GM19452 (cell line): ENCODE data around the gene SLC16A4.
"Not testable (repeated sequence)": the region's sequence is repeated elsewhere in the genome, so short reads cannot be mapped to it uniquely, and the experiment has no call there.

Experiments used
- ATAC-seq: cut with Tn5 transposase; IDR thresholded peaks from one replicate; pipeline ENCODE4 v1.9.1; 2021; ENCODE audit not compliant: unreplicated experiment

The SLC16A4 gene

DNA sequence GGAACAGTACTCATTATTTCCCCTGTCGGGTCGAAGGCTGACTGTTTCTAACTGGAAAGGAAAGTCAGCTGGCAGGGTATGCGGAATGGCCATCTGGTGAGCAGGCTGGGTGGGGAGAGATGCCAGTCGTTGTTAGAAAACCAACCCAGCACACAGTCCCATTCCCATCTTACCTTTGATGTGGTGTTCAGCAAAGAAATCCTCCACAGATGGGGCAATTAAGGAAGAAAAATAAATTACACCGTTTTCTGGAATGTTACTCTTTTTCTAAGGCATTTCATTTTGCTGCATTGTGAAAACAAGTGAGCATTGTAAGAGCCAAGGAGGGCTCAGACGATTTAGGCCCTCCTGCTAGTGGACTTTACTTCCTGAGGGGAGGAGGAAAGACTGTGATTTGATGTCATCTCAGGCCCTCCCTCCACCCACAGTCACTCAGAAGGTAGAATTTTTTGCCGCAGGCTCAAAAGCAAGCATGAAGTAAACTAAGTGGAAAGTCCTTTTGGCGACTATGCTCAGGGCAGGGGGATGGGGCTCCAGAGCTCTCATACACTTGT, at the start of gene SLC16A4:
Gene SLC16A4, minus strand, starts transcription at position 335 of the 554 bp plus-strand sequence. CDS start 1,703 bp downstream, outside the sequence.
- no peak for ATAC-seq

DNA sequence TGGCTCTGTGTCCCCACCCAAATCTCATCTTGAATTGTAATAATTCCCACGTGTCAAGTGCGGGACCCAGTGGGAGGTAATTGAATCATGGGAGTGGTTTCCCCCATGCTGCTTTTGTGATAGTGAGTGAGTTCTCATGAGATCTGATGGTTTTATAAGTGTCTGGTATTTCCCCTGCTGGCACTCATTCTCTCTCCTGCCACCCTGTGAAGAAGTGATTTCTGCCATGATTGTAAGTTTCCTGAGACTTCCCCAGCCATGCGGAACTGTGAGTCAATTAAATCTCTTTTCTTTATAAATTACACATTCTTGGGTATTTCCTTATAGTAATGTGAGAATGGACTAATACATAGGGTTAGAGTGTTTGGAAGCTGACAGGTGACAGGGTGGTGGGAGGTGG, 49.0 kb upstream of the SLC16A4 start:
- not testable (repeated sequence) for ATAC-seq

DNA sequence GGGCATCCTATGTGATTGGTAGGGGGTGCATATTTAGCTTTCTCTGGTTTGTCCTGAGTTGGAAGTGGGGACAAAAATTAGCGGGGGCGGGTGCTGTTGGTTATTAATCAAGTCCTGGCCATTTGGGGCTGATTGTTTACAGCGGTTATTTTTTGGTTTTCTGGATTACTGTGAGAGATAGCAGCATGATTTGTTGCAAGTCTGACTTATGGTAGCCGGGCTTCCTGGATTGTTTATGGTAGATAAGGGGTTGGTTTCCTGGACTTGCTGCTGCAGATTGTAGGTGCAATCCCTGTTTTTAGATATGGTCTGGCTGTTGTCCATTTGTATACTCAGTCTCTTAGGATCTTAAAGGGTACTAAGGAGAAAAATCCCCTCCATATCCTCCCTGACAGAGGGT, 48.1 kb upstream of the SLC16A4 start:
- no peak for ATAC-seq

DNA sequence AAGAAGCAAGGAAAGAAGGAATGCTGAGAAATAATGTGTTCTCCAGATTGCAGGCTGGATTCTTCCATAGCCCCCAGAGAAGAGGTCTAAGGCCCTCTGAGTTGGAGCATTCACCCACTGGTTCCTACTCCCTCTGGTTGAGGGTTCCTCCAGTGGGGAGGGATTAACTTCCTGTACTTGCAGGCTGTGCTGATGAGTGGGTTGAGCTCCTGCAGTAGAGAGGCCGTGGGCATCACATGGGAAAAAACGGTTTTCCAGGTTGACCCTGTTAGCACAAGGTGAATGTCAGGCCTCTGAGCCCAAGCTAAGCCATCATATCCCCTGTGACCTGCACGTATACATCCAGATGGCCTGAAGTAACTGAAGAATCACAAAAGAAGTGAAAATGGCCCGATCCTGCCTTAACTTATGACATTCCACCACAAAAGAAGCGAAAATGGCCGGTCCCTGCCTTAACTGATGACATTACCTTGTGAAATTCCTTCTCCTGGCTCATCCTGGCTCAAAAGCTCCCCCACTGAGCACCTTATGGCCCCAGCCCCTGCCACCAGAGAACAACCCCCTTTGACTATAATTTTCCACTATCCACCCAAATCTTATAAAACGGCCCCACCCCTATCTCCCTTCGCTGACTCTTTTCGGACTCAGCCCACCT, 46.9 kb upstream of the SLC16A4 start:
- not testable (repeated sequence) for ATAC-seq

DNA sequence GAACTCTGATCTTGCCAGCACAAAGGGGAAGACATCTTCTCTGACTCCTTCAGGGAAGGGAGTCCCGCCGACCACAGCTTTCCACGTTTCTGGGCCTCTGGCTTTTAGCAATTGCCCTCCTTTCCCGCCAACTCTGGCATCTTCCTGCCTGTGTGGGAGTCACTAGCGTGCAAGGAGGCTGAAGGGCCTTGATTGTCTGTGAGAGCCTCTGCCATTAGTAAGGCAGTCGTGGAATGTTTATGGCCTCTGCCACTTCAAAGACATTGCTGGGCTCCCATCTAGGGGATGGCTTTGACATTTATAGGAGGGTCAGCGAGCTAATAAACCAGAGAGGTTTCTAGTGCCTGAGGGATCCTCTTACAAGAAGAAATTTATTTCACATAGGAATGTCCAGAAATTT, 45.8 kb upstream of the SLC16A4 start:
- no peak for ATAC-seq

DNA sequence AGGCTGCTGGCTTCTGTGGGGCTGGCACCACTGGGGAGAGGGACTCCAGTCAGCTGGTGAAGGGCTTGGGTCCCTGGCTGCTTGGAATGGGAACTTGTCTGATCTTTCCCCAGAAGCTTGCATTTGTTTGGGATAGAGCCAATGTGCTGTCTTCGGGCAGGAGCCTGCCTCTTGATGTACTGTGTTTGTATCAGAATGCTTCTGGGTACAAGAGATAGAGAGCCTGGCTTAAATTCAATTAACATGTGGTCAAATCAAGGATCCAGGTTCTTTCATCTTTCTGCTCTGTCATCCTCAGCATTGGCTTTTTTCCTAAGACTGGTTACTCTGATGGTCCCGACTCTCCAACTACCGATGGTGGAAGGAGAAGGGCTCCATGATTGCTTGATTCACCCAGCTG, 44.1 kb upstream of the SLC16A4 start:
- ATAC-seq = no peak

DNA sequence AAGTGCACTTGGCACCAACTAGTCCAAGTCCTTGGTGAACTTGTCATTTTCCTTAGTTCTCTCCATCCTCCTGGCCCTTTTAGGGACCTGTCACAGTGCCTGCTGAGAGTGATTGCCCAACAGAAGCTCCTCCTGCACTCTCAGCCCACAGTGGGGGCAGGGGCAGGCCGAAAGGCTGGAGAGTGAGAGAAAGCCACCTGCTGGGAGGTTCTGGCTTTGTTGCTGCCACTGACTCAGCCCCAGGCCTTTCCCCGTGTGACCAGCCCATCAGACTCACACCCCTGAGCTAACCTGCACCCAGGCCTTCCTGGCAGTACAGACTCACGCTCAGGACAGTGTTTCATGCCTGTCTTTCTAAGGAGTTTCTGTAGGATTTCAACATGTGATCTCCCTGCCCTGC, 43.0 kb upstream of the SLC16A4 start:
- no peak for ATAC-seq

DNA sequence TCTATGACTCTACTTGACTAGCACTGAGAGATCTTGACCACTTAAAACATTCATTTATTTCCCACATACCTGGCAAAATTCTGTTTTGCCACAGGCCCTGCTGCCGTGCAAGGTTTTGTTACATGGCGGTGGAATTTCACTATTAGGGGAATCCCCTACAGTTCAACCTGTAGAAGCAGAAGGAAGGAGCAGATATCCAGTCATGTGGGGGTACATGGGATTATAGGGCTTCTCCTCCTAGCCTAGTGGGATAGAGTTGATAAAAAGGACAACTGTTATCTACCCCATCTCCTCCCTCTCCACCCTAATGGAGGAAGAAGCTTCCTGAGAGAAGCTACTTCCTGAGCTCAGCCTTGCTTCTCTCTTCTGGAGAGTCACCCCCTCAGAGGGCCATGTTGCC, 42.4 kb upstream of the SLC16A4 start:
- ATAC-seq = no peak

DNA sequence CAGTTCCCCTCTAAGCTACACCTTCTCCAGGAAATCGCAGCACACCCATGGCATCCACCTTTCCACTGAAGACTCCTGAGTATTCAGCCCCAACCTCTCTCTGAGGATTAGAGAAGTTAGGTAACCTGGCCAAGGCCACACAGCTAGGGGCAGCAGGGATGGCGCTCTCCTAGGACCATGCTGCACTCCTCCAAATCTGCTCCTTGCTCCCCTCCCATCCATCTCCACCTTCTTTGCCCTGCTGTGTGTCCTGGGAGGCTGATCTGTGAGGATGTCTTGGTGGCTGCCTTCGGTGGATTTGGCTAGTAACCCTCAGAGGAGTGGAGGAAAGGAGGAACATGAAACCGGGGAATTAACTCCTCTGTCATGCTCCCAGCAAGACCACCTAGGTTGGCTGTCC, 40.1 kb upstream of the SLC16A4 start:
- no peak for ATAC-seq

DNA sequence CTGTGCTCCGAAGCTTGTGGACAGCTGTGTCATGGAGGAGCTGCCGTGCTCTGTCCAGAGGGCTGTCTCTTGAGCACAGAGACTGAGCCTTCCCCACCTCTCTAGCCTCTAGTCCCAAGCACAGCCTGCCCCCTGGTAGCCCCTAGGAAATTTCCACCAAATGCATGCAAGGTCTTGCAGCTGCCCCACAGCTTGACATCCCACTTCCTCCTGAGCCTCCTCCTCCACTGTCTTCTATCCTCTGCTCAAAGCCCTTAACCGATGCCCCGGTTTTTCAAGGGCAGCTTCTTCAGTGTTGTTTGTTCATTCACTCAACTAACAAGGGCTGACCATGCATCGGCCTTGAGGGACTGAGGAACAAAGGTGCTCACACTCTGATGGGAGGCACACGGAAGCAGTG, 39.5 kb upstream of the SLC16A4 start:
- ATAC-seq = no peak

DNA sequence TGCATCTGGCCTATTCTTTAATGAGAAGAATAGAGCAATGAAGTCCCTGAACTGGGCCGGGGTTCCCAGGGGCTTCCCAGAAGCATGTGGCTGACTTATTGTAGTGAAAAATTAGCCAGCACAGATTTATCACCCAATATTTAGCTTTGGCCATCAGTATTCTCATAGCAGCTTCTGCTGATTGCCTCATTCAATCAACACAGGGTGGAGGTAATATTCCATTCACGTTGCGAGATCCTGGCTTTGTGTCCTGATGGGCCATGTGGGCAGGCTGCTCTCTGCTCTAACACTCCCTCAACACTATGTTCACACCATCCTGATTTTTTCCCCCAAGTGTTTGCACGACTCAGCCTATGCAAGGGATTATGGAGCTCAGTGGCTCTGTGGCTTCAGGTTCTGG, 38.1 kb upstream of the SLC16A4 start:
- no peak for ATAC-seq

DNA sequence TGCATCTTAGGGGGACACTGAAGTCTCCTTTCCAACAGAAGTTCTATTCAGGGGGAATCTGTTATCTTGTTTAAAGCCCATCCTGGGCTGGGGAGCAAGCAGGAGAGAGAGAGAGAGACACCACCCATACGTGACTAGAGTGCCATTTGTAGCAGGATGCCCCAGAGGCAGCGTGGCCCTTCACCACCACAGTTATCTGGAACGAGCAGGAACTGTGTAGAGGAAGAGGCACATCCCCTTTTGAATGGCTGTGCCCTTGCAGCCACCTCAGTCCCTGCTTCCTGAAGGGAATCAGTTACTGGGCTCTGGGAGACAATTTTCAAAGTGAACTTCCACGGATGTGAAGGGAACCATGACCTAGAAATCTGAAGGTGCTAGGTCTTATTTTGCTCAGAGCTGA, 36.0 kb upstream of the SLC16A4 start:
- no peak for ATAC-seq

DNA sequence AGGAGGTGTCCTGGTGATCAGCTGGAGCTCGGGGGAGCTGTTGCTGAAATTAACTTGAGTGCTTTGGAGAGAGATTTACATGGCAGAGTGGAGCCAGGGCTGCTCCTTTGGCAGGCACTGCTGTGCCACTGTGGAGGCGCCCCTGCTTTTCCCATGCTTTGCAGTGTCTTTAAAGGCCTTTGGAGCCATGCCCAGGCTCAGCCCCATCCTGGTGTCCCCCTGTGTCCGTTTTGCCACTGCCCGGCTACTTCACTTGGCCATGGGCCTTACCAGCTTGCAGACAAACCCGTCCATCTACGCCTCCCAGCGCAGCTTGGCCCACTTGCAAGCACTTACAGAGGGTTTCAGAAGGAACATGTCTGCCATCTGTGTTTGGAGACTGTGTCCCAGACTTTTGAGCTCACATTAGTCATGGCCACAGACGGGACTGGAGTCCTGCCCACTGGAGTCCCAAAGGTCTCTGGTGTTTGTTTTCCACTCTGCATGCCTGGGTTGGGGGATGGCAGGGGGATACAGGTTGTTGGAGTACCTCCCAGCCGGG, 34.9 kb upstream of the SLC16A4 start:
- no peak for ATAC-seq

DNA sequence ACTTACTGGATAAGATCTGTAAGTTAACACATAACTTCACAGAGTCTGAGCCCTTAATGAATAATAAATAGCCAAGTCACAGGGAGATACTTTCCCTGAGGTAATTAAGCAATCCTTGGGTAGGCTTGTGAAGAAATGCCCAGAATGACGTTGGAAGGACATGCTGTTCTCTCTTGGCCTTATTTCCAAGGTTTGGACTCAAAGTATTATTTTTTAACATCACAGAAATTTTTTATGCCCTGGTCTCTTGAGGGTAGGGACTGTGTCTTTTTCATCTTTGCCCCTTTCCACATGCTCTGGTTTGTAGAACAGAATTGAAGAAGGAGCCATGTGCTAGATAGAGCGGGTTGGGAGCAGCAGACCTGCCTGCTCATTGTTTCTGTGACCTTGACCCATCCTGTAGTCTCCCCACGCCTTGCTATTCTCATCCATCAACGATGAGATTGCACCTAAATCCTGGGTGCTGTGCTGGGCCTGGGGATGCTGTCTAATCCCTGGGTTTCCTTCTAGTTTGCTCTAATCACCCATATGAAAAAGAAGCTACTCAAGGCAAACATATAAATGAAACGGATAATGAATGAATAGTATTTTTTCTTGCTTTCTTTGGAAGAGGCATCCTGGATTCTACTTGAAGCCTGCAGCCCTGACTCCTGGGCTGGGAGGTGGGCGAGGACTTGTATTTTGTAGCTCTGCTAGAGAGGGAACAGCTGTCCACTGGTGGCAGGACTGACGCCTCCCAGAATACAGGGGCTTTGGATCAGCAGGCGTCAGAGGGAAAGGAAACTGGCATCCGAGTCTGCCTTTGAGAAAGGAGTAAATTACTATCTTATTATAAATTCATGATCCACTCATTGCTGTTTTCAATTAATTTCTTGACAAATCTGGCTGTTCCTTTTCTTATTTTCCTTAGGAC, 34.1 kb upstream of the SLC16A4 start:
- ATAC-seq = no peak

DNA sequence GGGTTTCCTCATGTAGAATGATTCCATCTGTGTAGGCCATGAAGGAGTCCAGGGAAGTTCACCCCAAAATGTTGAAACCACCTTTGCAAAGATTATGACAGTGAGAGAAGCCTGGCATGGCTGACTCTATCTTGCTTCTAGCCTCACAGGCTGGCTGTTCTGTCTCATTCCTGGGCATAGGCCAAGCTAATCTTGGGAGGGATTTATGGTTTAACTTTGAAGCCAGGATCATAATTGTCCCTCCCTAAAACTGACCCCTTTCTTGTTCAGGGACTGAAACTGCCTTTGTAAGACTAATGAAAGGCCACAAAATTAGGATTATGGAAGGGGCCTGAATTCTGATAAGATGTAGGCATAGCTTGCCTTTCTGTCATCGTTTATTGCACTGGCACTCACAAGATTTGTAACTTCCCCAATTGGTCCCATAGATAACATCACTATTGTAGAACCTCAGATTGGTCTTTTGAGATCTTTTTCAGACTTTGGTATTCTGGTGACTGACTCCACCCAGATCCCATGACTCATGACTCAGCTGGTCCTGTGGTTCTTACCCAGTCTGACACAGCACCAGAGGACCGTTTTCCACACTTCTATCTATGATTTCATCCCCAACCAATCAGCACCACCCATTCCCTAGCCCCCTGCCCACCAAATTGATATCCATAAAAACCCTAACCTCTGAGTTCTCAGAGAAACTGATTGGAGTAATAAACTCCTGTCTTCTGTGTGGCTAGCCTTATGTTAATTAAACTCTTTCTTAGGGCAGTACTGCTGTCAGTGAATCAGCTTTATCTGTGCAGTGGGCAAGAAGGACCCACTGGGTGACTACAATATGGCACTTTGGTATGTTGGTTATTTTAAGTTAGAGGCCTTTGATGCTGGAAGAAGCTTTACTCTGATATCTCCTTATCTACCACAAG, 30.3 kb upstream of the SLC16A4 start:
- no peak for ATAC-seq

DNA sequence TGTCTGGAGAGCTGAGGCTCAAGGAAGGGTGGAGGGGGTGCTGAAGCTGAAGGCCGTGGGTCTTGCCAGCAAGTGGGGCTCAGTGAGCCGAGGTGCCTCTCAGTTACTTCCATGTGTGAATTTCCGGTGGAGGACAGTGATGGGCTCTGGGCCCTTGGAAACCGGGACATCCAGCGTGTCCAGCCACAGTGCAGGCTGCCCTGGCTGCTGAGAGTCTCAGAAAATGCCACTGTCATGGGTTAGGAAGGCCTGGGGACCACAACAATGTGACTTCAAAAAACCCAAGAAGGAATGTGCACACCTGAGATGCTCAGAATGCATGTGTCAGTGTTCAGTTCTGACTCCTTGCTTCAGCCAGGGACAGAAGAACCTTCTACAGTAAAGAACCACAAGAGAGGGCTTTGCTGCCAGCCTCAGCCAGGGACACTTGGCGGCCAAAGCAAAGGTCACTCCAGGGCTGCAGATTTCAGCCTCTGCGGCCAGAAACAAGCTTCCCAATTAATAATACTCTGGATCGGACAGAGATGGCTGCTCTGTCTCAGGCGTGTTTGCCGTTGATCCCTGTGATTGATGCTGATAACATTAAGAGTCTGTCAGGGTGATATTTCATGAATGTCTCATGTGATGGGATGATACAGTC, 29.3 kb upstream of the SLC16A4 start:
- no peak for ATAC-seq

DNA sequence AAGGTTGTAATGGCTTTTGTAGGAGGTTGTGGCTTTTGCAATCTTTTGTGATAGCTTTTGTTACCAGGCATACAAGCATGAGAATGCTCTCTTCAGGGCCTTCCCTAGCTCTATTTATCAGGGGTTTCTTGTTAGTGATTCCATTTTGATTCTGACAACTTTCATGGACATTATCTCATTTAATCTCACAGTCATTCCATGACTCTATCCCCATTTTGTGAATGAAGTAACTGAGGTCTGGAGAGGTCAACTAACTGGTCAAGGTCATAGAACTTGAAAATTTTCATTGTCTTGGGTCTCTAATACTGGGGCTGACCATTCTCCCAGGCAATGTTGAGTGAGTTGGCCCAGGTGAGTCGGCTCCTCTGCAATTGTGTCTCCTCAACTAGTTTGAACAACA, 27.9 kb upstream of the SLC16A4 start:
- no peak for ATAC-seq

DNA sequence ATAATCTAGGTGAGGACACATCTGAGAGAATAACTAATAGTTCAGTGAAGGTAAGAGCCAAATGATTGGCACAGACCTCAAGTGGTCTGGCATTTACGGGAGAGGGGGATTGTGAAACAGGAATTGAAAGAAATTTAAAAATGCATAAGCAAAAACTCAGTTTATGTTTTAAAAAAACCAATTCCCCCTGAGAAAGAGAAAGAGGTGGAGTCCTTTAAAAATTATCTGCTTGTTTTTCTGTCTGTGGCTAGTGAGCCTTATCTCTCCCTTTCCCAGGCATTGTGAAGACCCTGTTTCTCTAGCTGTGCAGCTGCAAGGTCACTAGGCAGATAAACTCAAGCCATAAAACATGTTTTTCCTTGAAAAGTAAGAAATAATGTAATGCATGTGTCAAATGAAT, 22.2 kb upstream of the SLC16A4 start:
- not testable (repeated sequence) for ATAC-seq

DNA sequence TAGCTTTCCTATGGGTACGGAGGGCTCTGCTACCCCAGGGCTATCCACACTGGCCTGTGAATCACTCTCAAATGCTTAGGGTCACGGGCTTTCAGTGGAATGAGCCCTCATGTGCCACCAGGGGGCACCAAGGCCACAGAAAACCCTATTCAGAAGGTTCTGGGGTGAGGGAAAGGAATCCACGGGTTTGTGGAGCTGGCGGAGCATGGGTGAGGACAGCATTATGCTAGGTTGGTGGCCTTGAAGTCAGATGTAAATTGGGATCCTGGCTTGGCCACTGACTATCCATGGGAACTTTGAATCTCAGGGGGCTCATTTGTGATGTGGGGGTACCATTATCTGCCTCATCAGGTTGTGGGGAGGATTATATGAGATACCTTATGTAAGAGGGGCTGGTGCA, 21.8 kb upstream of the SLC16A4 start:
- no peak for ATAC-seq

DNA sequence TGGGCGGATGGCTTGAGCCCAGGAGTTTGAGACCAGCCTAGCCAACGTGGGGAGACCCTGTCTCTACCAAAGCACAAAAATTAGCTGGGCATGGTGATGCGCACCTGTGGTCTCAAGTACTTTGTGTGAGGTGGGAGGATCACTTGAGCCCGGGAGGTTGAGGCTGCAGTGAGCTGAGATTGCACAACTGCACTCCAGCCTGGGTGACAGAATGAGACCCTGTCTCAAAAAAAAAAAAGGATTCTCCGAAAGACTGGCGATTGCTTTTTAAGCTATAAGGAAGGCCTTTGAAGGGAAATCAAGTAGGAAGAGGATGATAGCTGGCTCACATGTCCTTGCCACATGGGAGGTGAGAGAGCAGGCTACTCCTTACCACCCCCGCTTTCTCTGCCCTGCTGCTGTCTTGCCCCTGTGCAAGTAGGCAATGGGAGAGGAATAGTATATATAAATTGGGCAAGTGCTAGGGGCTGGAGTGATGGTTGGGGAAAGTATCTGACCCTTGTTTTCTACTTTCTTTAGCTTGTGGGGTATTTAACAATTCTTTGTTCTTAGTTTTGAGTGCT, 20.4 kb upstream of the SLC16A4 start:
- ATAC-seq = no peak
